ENCODE data around the gene CD8B.
"Not testable (repeated sequence)": the region's sequence is repeated elsewhere in the genome, so short reads cannot be mapped to it uniquely, and the experiment has no call there.

The CD8B gene

DNA sequence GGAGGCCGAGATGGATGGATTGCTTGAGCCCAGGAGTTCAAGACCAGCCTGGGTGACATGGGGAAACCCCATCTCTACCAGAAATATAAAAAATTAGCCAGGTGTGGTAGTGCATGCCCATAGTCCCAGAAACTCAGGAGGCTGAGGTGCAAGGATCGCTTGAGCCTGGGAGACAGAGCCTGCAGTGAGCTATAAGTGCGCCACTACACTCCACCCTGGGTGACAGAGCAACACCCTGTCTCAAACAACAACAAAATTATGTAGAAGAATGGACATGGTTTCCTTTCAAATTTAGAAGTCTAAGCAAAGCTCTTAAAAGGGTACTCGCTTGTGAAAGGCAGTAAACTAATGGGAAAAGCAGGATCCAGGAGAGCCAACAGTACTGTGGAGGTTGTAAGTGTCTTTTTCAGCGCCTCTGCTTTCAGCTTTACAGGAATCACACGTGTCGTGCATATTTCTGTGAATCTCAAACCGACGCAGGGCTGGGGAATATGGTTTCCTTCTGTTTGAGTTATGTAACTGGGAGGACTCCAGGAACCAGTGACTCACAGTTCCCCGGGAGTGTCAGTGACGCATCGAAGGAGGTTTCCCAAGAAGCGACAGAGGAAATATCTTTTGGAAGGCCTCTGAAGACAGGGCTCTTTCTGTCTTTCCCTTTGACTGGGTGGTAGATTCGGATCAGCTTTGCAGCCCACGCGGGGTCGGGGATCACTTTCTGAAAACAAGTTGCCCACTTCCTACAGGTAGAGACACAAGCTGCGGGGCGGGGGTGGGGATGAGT lies 24.6 kb downstream of the CD8B start:
- DNase-seq (ENCODE audit: low read depth in 2 of 2): peak in 1 of 2 donors; percentile 5

DNA sequence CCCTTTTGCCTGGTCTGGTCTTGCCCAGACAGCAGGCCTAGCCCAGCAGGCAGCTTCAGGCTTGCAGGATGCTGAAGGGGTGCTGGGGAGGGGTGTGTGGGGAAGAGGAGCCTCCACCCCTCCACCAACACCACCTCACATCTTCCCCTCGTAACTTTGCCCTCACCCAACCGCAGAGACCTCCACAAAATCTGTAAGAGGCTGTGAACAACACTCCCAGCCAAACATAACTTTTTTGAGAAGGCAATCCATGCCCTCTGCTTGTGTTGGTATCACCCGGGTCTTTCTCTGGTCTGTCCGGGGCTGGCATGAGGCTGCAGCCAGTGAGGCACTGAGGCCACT lies 26.2 kb downstream of the CD8B start:
- not testable (repeated sequence) for DNase-seq (ENCODE audit: low read depth in 2 of 2)

DNA sequence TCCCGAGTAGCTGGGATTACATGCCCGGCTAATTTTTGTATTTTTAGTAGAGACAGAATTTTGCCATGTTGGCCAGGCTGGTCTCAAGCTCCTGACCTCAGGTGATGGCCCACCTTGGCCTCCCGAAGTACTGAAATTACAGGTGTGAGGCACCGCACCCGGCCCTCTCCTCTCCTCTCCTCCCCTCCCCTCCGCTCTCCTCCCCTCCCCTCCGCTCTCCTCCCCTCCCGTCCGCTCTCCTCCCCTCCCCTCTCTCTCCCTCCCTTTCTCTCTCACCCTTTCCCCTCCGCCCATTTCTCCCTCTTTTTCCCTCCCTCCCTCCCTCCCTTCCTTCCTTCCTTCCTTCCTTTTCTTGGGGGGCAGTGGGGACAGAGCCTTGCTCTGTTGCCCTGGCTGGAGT lies 28.4 kb downstream of the CD8B start:
- no peak for DNase-seq (ENCODE audit: low read depth in 2 of 2)

DNA sequence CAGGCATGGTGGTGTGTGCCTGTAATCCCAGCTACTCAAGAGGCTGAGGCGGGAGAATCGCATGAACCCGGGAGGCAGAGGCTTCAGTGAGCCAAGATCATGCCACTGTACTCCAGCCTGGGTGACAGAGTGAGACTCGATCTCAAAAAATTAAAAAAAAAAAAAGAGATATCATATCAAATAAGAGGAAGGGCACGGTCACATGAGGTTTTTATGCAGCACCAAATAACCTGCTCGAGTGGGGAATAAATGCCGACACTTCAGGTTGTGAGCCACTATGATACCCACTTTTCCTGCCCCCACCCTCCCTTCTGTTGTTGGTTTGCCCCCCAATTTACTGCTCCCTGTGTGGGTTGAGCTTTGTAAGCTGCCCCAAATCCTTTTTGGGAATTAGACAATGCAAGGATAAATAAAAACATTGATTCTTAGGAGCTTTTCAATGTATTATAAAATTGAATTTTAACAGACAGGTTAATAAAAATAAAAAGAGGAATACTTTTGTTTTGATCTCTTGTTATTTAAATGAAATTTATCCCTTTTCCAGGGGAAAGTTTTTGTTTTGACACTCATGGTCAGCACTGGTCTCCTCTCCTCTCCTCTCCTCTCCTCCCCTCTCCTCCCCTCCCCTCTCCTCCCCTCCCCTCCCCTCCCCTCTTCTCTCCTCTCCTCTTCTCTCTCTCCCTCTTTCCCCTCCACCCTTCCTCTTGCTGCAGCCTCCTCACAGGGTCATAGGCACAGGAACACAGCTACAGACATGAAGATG lies 29.2 kb downstream of the CD8B start:
- no peak for DNase-seq (ENCODE audit: low read depth in 2 of 2)

DNA sequence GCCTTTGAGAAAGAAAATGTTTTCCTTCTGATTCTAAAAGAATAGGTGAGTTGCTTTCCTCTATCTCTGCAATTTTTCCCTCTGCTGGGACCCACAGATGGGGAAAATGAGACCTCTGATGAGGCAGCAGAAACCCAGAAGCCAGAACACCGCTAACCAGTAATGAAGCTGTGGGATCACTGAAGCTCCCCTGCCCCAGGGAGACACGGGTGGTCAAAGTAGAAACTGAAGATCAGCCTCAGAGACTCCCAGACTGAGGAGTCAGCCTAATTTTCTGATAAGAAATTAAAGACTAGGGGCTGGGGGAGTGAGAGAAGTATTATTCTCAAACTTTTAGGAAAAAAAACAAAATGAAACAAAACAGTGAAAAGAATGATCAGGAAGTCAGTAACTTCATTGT lies 30.1 kb downstream of the CD8B start:
- no peak for DNase-seq (ENCODE audit: low read depth in 2 of 2)

DNA sequence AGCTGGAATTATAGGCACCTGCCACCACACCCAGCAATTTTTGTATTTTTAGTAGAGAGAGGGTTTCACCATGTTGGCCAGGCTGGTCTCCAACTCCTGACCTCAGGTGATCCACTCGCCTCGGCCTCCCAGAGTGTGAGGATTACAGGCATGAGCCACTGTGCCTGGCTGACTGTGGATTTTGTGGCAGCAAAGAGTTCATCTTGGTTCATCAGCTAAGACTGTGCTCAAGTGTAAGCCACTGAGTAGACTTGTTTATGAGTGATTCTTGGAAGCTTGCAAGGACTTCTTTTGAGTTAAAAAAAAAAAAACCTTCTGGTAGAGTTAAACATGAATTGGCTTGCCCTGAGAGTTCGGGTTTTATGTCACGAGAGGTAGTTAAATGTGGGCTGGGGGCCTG lies 34.7 kb downstream of the CD8B start:
- no peak for DNase-seq (ENCODE audit: low read depth in 2 of 2)

DNA sequence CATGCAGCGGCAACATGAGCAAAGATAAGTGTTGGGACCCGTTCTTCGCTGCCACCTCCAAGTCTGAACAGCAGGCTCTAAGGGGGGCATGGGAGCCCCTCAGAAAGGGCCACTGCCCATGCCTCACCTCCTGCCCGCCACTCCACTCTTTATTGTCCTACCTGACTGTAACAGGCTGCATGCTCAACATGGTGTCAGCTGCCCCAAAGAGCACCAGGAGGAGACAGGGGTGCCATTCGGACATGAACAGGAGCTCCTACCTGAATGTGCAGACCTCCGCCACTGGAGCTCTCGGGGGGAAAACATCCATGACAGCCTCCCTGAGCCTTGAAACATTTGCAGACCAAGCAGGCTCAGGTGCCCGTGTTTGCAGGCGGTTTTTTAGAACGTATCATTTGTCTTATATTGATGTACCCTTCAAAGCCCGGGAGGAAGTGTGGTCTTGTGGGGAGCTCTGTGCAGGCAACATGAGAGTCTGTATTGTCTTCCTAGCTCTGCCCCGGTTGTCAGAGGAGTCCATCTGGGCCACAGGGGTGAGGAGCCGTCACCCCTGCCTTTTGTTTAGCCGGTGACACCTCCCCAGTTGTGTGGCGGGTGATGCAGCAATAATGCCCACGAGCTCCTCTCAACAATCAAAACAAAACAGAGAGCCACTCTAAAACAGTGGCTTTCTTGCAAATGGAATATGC lies 35.8 kb downstream of the CD8B start:
- DNase-seq (ENCODE audit: low read depth in 2 of 2): no peak

DNA sequence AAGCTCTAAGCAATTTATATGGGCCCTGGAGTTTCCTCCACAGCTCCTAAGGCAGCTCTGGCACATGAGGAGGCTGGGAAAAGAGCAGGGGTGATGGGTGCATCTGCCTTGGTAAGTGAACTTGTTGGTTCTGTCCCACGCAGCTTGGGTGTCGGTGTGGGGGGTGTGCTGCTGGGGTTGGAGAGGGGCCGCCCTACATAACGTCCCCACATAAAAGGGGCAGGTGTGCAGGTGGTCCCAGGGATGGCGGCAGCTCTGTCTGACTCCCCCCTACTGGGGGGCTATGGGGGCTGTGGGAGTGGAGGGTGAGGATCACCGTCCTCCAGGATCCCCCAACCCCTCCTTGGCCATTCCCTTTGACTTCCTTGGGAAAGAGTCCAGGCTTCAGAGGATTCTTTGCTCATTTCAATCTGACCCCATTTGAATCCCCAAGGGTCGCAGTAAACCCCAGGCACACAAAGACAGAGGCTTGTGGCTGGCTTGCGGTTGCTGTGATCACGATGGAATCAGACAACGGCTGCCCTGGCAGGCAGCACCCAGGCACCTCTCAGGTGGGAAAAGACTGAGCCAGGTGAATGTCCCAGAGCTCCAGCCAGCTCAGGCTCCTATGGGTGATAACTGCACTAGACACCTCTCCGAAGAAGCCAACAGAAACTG lies 36.5 kb downstream of the CD8B start:
- DNase-seq (ENCODE audit: low read depth in 2 of 2): no peak

DNA sequence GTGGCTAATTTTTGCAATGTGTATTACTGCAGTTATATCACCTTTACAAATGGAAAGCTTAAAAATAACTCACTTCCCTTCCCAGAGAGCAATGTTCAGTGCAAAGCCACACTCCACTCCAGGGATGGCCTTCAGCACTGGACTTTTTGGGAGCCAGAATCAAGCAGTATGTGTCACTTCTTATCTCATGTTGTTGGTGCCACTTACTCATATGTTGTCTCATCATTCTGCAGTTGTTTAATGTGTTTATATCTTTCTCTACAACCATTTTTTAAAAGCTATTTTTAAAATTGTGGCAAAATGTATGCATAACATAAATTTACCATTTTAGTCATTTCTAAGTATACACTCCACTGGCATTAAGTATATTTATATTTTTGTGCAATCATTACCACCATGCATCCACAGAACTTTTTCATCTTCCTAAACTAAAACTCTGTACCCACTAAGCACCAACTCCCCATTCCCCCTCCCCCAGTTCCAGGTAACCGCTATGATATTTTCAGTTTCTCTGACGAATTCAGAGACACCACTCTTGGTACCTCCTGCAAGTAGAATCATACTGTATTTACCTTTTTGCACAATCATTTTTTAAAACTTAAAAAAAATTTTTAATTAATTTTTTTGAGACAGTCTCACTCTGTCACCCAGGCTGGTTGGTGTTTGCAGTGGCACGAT lies 38.9 kb downstream of the CD8B start:
- DNase-seq (ENCODE audit: low read depth in 2 of 2): no peak

DNA sequence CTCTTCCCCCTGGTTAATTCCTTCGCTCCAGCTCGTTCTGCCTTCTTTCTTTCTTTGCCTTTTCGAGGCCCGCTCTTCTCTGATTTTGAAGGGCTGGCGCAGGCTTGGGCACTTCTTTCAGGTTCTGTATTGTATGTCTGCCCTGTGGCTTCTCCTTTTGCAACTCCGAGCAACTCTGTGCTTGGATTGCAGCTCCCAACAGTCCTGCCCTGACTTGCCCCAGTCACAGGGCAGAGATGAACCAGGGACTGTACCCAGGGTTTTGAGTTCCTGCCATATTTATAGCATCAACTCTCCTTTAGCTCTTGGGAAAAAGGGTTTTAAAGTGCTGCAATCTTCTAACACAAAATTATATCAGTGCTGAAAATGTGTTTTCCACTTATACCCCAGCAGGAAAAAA lies 39.8 kb downstream of the CD8B start:
- no peak for DNase-seq (ENCODE audit: low read depth in 2 of 2)

DNA sequence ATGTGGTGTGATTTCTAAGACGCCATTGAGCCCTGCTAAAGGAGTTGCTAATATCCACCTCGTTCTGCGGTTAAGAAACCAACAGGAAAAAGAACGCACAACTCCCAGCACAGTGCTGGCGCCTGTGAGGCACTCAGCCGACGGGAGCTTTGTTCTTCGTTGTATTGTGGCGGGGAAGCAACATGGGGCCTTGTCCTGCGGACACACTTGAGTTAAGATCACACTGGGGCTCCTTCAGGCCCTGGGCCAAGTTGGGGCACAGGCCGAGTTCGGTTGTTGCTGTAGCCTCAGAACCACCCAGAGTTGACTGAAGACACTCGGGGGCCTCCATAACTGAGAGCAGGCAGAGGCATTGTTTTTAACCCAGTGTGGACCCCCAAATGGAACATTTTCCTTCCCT lies 40.4 kb downstream of the CD8B start:
- DNase-seq (ENCODE audit: low read depth in 2 of 2): no peak

DNA sequence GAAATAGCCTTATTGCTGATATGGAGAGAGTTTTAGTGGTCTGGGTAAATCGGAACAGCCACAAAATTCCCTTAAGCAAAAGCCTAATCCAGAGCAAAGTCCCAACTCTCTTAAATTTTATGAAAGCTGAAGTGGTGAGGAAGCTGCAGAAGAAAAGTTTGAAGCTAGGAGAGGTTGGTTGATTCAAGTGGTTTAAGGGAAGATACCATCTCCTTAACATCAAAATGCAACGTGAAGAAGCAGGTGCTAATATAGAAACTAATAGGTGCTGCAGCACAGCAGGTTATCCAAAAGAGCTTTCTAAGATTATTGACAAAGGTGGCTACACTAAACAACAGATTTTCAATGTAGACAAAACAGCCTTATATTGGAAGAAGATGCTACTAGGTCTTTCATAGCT lies 42.7 kb downstream of the CD8B start:
- DNase-seq (ENCODE audit: low read depth in 2 of 2): no peak

DNA sequence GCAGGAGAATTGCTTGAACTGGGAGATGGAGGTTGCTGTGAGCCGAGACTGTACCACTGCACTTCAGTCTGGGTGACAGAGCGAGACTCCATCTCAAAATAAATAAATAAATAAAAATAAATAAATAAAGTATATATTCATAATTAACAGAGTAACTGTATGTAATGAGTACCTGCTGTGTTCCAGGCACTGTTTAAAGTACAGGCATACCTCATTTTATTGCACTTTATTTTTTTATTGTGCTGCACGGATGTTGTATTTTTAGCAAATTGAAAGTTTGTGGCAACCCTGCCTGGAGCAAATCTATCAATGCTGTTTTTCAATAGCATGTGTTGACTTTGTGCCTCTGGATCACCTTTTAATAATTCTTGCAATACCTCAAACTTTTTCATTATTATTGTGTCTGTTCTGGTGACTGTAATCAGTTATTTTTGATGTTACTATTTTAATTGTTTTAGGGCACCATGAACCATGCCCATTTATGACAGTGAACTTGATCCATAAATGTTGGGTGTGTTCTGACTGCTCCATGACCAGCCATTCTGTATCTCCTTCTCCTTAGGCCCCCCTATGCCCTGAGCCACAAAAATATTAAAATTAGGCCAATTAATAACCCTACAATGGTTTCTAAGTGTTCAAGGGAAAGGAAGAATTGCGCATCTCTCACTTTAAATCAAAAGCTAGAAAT lies 43.4 kb downstream of the CD8B start:
- no peak for DNase-seq (ENCODE audit: low read depth in 2 of 2)

DNA sequence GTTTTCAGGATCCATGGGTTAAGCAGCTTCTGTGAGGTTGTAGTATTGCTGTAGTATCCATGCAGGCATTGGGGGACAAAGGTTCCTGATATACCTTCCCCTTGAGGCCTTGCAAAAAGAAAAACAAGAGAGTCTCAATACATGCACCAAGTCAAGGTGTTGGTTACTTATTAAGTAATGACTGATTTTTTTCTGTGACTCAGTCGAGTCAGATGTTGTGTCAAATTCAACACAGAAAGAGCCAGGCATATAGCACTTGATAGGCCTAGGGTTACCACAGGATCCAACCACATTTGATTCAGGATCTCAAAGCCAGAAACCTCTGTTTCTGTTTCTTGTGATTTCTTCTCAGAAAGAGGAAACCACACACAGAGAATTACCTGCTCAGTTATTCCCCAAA lies 46.1 kb downstream of the CD8B start:
- no peak for DNase-seq (ENCODE audit: low read depth in 2 of 2)

DNA sequence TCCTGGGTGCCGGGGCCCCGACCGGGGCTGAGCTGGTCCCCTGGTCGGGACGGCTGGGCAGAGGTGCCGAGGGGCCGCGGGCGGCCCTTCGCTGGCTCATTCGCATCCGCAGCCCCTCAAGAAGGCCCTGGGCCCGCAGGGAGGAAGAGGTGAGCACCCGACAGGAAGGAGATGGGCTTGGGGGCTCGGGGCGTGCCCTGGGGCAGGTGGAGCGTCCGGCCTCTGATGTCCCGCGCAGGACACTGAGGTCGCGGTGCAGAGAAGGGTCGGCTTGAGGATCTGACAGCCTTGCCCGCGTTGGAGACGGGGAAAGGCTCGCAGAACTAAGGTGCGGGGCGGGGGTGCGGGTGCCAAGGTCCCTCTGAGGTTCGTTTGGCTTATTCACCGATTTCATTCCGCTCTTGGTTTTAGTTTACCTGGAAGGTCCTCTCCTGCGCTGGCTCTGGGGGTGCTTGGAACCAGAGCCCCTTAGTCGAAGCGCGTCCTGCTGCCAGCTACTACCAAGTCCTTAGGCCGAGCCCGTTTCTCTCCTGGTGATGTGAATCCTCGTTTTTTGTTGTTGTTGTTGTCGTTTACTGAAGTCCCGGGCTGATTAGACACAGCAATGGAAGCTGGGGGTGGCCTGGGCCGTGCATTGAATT lies 52.1 kb downstream of the CD8B start:
- DNase-seq (ENCODE audit: low read depth in 2 of 2): no peak

DNA sequence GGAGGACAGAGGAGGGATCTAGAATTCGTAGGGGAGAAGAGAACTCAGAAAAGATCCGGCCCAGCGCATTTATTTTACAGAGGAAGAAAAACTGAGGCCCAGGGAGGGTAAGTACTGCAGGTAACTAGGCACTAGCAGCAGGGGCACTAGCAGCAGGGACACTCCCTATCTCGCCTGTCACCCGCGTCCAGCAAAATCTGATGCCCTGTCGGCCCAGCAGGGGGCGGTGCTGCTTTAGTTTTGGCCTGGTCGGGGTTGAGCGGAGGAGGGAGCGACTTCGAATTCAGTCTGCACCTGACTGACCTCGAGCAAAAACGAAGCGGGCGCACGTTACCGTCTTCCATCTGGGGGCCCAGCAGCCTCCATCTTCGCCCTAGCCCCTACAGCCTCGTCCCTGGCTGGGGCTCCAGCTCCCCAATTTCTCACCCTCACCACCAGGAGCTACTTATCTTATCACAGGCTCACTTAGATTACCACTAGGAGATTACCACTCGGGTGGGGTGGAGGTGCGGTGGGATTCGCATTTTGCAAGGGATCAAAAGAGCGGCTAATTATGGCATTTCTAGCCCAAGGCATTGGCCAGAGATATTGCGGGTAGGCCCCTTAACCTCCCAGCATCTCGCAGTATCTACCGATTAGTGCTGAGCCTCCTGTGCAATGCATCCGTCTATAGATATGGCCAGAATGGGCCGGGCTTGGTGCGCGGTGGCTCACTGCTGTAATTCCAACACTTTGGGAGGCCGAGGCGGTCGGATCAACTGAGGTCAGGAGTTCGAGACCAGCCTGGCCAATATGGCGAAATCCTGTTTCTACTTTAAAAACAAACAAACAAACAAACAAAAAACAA lies 53.1 kb downstream of the CD8B start:
- peak; percentile 78 to 93 for DNase-seq (ENCODE audit: low read depth in 2 of 2)

DNA sequence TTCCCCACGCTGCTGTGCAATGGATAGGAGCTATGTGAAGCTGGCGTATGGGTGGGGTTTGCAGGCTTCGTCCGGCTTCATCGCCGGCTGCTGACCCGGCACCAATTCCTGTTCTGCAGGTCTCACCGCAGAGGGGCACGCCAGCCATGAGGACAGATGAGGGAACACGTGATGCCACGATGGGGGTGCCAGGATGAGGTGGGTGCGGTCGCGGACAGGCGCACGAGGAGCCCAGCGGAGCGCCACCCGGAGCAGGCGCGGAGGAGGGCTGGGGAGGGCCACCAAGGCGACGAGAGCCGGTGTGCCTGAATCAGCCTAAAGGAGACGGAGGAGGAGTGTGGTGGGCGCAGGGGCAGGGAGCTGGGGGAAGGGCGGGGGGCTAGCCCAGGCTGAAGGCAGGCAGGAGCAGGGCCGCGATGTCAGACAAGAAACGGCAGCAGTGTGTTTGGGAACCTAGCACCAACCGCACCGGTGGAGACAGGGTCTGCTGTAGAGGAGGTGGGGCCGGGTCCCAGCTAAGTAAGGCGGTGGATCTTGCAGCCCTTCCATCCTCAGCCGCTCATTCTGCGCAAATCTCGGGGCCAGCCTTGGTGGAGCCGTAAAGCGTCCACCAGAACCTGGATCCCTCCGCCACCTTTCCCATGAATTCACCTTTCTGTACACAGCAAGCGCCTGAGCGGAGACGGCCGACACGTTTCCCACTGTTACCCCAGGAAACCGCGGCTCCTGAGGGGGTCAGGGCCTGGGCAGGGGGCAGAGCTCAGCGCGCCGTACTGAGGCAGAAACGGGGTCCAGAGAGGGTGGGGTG lies 54.0 kb downstream of the CD8B start:
- no peak for DNase-seq (ENCODE audit: low read depth in 2 of 2)

DNA sequence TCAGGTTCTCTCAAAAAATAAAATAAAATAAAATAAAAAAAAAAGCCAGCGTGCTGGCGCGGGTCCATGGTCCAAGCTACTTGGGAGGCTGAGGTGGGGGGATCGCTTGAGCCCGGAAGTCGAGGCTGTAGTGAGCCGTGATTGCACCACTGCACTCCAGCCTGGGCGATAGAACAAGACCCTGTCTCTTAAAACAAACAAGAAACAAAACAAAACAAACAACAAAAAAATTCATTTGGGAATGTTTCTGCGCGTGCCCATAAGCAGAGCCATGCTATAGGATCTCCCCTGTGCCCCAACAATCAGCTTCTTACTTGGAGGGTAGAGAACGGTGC lies 54.6 kb downstream of the CD8B start:
- no peak for DNase-seq (ENCODE audit: low read depth in 2 of 2)

Data from stimulated activated CD4-positive, alpha-beta T cell treated with anti-CD3 and anti-CD28 coated beads, Interleukin-1b, Interleukin-23, amount 100 ng/mL, for 1 hour (primary cell).